ENCODE data around the gene OTUB2.

Gene OTUB2

GRCh38 chr14:94026173-94026888, at the start of gene OTUB2:
Gene OTUB2 (plus strand): TSS chr14:94026340. CDS start chr14:94026538, 198 bp downstream.
- peak; percentile 99 for DNase-seq

DNA sequence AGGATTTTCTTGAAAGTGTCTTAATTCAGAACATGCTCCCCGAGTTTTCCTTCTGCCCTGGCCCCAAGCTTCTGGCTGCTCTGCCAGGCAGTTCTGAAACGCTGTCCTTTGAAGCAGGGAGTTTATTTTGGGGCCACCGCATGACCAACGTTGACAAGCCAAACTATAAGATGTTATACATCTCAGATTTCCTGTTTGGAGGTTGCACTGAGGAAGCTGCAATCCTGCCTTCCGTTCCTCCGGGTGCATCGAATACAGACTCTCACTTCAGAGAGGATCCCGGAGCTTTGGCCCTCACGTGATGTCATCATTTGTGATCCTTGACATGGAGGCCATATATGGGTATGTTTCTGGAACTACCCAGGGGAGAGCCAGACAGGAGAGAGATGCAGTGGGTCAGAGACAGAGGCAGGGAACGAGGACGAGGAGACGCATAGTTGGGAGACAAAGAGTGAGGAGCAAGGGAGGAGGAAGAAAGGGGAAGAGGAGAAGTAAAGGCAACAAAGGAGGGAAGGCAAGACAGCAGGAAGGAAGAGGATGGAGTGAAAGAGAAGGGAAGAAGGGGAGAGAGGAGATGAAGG, 49.6 kb upstream of the OTUB2 start, which contains the start of gene ASB2:
Gene ASB2 (minus strand): TSS at position 94 of the 581 bp plus-strand sequence. CDS start 12,031 bp downstream, outside the sequence.
- no peak for DNase-seq

DNA sequence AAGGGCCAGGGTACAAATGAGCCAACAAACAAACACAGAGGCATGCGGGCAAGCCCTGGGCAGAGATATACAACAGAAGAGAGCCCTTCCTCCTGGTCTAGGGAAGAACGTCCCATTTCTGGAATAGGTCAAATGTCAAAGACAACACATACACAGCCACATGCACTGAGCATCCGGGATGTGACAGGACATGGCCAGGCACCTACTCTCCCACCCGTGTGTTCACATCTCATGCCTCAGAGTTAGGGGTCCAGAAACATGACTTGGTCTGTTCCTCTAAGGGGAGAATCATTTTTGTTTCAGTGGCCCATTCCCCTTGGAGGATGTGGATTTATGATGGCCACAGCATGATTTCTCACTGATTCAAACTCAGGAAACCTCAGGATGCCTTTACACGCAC, 49.0 kb upstream of the OTUB2 start:
- DNase-seq = no peak

DNA sequence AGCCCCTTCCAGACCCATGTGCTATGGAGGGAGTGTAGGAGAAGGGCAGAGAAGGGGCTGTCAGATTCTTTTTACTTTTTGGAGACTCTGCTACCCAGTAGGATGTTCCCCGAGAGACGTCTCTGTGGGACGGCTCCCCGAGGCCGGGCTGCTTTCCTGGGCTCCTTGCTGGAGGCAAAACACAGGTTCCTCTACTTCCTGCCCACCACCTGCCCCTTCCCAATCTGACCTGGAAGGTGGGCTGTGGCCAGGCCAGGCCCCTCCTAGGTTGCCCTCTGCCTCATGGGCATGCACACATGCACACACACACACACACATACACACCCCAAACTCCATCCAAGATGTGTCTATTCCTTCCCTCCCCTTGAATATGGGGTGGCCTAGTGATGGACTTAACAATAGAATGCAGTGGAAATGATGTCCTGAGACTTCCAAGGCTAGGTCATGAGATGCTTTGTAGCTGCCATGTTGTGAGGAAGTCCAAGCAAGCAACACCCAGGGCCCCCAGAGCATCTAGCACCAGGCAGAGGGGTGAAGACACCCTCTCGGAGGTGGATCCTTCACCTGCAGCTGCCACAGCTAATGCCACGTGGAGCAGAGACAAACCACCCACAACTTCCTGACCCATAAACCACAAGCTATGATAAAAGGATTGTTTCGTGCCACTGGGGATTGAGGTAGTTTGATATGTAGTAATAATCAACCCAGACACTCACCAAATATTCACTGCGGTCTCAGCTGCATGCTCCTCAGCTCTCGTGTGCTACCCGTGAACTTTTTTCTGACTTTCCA, 48.2 kb upstream of the OTUB2 start:
- DNase-seq = no peak

- DNase-seq = no peak
Measured at GRCh38 chr14:93978735-93979134, 47.4 kb upstream of the OTUB2 start.

DNA sequence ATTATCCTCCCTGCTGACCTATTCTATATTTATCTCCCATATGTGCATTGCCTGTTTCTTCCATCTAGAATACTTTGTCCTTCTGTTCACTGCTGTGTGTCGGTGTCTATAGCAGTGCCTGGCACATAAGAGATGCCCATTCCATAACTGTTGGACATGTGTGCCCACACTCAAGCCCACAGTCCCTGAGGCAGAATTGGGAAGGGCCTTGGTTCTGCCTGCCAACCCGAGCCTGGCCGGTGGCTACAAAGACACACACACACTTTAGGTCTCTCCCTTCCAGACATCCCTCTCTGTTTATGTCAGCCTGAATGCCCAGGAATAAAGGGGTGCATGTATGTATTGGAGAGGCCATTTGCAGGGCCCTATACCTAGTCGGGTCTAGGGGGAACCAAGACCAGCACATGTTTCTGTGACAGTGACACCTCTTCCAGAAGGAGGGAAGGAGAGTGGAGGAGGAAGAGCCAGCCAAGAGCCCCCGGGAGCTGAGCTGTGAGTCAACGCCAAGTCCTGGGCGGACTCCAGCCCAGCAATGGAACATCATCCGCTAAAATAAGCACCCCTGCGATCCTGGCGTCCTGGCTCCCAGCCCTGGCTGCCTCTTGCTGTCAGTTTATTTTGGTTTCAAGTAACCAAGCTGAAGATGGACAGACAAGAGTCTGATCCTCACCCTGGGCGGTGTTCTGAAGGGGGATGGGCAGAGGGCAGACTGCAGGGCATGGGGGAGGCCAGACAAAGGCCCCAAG, 45.5 kb upstream of the OTUB2 start:
- DNase-seq = no peak

DNA sequence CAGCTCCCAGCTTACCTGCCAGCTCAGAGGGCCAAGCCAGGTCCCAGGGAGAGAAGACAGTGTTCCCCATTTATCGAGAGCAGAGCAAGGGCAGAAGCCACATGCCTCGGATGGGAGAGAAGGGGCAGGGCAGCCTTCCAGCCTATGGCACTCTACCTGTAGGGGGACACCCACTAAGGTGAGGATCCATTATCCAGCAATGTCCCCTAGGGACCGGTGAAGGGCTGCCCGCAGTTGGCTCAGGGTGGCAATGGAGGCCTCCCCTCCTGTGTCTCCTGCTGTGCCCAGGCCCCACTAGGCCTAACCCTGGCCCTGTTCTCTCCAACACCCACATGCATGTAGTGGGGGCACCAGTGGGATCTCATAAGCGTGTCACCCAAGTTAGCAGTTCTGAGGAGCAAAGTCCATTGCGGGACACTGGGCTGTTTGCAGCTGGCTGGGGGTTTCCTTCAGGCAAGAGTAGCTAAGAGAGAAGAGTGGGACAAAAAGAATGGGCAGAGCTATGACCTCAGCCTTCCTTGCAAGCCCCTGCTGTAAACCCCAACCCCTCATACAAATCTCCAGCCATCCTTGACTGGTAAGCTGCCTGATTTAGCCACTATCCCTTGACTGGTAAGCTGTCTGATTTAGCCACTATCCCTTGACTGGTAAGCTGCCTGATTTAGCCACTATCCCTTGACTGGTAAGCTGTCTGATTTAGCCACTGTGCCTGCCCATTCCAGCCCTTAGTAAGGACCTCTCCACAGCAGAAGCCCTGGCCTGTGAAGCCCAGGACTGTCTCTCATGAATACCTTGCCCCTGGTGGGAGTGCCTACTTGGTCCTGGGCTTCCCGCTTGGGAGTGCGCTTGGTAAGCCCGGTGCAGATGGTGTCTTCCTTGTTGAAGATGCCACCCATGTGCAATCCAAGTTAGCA, 44.6 kb upstream of the OTUB2 start:
- DNase-seq = no peak

DNA sequence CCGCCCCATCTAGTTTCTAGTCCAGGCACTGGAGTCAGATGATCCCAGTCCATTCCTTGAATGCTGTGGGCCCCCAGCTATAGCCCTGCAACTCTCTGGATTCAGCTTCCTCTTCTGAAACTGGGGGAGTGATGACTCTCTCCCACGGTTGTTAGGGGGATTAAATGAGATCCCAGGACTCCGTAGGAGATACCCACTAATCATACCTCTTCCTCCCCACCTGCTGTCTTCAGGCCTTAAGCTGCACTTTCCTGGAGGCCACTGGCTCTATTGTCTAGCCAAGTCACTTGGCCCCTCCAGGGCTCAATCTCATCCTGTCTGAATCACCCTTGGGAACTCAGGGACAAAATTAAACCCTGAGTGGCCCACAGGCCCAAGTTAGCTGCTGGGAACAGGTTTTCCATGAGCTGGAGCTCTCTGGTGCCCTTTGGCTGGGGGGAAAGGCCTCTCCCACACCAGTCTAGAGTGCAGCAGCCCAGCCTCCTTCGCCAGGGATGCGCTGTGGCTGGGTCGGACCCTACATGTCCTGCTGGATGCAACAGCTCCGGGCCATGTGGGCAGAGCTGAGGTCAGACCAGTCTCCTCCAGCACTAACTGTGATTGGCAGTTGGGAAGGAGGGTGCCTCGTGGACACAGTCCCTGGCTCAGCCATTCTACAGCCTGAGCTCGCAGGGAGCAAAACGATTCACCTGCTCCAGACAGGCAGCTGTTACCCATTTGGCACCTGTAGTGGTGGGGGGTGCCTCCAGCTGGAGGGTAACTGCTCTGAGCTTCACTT, 43.7 kb upstream of the OTUB2 start:
- DNase-seq = no peak

GRCh38 chr14:93984070-93984469, 42.1 kb upstream of the OTUB2 start:
- DNase-seq = no peak

GRCh38 chr14:93984987-93985410, 41.1 kb upstream of the OTUB2 start:
- peak; percentile 84 for DNase-seq

GRCh38 chr14:93986955-93987354, 39.2 kb upstream of the OTUB2 start:
- DNase-seq = no peak

DNA sequence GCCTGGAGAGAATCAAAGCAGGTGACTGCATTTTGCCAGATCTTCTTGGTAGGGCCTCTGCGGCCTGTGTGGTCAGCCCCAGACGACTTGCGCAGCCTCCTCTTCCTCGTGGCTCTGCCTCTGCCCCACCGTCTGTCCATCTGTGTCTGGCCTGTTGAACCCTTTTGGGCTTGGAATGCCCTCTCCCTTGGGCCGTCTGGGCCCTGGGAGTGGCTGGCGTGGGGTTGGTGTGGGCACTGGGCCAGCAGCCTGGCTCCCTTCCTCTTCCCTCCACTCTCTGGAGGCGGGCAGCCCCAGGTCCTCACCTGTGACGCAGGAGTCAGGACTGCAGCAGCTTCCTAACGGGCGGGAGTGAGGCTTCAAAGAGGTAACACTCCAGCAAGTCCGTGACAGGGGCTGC, 38.8 kb upstream of the OTUB2 start:
- no peak for DNase-seq

- no peak for DNase-seq
Measured at GRCh38 chr14:93987815-93988476, 38.2 kb upstream of the OTUB2 start.

- DNase-seq = no peak
Measured at GRCh38 chr14:93989939-93990338, 36.2 kb upstream of the OTUB2 start.

DNA sequence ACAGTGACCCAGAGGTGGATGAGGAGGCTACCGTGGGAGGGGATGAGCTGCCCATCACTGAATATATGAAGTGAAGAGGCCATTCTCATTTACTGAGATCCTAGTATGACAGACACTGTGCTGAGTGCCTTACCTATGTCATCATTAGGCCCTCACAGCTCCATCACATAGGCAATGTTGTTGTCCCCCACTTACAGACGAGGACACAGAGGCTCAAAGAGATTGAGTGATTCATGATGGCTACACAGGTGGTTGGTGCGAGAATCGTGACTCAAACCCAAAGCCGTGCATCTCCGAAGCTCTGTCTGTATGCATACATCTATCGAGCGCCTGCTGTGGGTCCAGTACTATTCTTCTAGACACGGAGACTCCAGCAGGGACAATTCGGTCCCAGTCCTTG, 34.9 kb upstream of the OTUB2 start:
- no peak for DNase-seq

DNA sequence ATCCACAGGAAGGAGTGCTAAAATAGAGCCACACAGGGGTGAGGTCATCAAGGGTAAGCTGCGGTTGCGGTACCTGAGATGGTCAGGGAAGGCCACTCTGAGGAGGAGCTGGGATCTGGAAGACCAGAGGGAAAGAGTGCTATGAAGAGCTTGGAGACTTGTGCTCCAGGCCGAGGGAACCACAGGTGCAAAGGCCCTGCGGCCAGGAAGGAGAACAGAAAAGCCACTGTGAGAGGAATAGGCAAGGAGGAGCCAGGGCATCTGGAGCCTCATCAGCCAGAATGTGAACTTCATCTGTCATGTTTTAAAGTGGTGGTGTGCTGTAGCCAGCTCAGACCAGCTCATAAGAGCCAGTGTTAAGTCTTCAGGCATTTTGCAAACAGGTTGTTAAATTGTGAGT, 34.5 kb upstream of the OTUB2 start:
- DNase-seq = no peak

DNA sequence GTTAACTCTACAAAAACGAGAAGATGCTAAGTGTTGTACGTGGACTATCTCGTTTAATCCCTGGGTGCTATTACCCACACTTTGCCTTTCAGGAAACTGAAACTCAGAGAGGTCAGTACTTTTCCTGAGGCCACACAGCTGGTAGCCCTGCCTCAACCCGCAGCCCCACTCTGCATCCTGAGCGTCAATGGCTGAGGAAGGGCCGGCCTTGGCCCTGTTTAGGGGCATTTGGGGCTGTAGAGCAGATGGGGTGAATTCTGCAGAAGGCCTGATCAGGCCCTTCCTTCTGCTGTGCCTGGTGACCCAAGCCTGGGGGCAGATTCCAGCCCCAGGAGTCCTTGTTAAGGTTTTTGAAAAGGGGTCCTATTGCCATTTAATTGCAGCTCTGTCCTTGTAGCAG, 32.8 kb upstream of the OTUB2 start:
- DNase-seq = no peak

DNA sequence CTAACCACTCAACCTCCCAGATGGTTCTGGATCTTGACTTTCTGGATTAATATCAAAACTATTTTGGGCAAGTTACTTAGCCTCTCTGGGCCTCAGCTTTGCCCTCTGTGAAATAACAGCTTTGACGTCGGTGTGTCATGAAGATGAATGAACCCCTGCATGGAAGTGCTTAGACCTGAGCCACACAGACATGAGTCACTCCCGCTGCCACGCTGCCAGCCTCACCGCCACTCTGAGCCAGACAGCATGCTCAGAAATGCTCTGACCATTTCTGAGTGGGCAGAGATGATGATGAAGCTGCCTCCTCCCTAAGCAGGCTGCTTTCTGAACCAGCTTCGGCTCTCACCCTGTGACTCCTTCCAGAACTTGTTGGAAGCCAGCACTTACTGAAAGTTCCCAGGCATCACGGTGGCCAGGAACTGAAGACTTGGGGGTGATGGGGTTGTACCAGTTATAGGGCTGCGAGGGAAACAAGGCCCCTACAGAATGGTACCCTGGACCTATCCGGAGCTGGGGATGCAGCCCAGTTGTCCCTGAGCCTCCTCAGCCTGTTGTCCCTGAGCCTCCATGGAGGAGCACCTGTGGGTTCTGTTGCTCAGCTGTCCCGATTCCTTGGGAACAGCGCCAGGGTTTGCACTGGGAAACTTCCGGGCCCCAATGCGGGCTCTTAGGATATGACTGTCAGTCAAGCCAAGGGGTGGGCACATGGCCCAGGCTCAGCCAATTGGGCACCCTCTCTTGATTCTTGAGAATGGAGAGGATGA, 31.0 kb upstream of the OTUB2 start:
- no peak for DNase-seq

DNA sequence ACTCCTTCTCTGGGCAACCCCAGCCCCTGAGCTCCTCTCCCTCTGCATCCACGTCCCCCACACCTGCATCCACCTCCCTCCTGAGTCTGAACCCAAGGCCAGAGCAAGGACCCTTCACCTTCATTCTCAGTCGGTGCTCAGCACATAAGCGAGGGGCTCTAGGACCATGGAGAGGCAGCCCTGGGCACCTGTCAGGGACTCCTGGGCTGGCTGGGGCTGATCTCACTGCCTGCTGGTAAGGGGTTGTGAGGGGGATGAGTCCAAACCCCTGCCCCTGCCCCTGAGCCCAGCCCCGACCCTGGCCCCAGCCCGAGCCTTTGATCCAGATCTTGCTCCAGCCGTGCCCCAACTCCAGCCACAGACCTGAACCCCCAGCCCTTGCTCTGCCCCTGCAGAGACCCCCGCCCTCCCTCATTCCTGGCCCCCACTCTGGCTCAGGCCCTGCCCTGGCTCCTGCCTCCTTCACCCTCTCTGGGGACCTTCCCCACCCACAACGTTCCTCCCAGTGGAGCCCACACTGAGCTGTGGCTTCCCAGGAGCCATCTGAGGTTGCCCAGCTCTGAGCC, 29.9 kb upstream of the OTUB2 start:
- no peak for DNase-seq

Measured in islet precursor cell (in vitro differentiated cells).